Activated naive CD4-positive, alpha-beta T cell treated with anti-CD3 and anti-CD28 coated beads, Interleukin-2, amount 10 ng/mL, durations not matched to agents 5 hours and 36 hours (primary cell): ENCODE data around the gene EIF3A. TPM values are rescaled to one million over a fixed set of nuclear protein-coding genes. Genes with fewer than 3 reads are reported as not detected.

Experiments
- total RNA-seq, 2 experiments: library from RNA; stranded (reverse); gene quantifications; one replicate each; pipeline ENCODE4 v1.2.3, GENCODE V29; 2021

EIF3A gene
- total RNA-seq: 100 to 1,000 TPM; 125 to 127 TPM

GRCh38 chr10:119080521-119081259 lies at the start of gene EIF3A:
EIF3A (minus strand) TSS chr10:119080817; CDS start chr10:119080676, 141 bp downstream.

GRCh38 chr10:119103903-119104653 lies 23.5 kb upstream of the EIF3A start, which contains the start of gene DENND10:
DENND10 (plus strand) TSS chr10:119104113; CDS start chr10:119104143, 30 bp downstream.

GRCh38 chr10:119029613-119030420 lies 50.8 kb downstream of the EIF3A start, which contains the start of gene NANOS1:
NANOS1 (plus strand) TSS chr10:119029714; CDS start chr10:119029802, 88 bp downstream.

Other genes starting within 250 kb of the EIF3A start
- under 1 TPM; 0.55 to 0.73 TPM for gene NANOS1, start 51.1 kb downstream of the EIF3A start, total RNA-seq
- 10 to 100 TPM; 37.0 to 39.0 TPM for gene DENND10, start 23.3 kb upstream of the EIF3A start, total RNA-seq
- 10 to 100 TPM; 23.6 to 25.7 TPM for gene SFXN4, start 84.9 kb upstream of the EIF3A start, total RNA-seq
- 10 to 100 TPM; 88.1 to 89.7 TPM for gene PRDX3, start 98.0 kb upstream of the EIF3A start, total RNA-seq
- 10 to 100 TPM; 27.8 to 31.5 TPM for gene GRK5, start 126.8 kb upstream of the EIF3A start, total RNA-seq